GM21786 (cell line): ENCODE data around the gene LMTK3.

Experiments used
- ATAC-seq: cut with Tn5 transposase; IDR thresholded peaks from one replicate; pipeline ENCODE4 v1.9.1; 2021; ENCODE audit not compliant: unreplicated experiment

The LMTK3 gene

GRCh38 chr19:48511800-48512503 is at the start of gene LMTK3:
Gene LMTK3 (minus strand): TSS chr19:48511835. CDS start chr19:48511576, 259 bp downstream.
- ATAC-seq: no peak

- no peak for ATAC-seq
These were observed 49.8 kb upstream of the LMTK3 start for GRCh38 chr19:48561412-48561811.

GRCh38 chr19:48560095-48560530 is 48.5 kb upstream of the LMTK3 start:
- no peak for ATAC-seq

GRCh38 chr19:48558018-48558684 is 46.5 kb upstream of the LMTK3 start:
- no peak for ATAC-seq

GRCh38 chr19:48556825-48557224 is 45.2 kb upstream of the LMTK3 start:
- no peak for ATAC-seq

GRCh38 chr19:48556163-48556562 is 44.5 kb upstream of the LMTK3 start:
- no peak for ATAC-seq

GRCh38 chr19:48554385-48555091 is 42.9 kb upstream of the LMTK3 start:
- no peak for ATAC-seq

GRCh38 chr19:48553676-48554384 is 42.2 kb upstream of the LMTK3 start:
- no peak for ATAC-seq

- no peak for ATAC-seq
These were observed 41.0 kb upstream of the LMTK3 start for GRCh38 chr19:48552406-48553322.

GRCh38 chr19:48551437-48552302 is 40.0 kb upstream of the LMTK3 start, which contains the start of gene SULT2B1:
Gene SULT2B1 (plus strand): TSS chr19:48552172. CDS start chr19:48552253, 81 bp downstream.
- ATAC-seq: no peak

- ATAC-seq: no peak
These were observed 37.7 kb upstream of the LMTK3 start for GRCh38 chr19:48549380-48549779.

GRCh38 chr19:48548253-48548911 is 36.7 kb upstream of the LMTK3 start:
- no peak for ATAC-seq

GRCh38 chr19:48547722-48548121 is 36.1 kb upstream of the LMTK3 start:
- no peak for ATAC-seq

GRCh38 chr19:48544856-48545750 is 33.5 kb upstream of the LMTK3 start:
- ATAC-seq: no peak

- ATAC-seq: no peak
These were observed 31.6 kb upstream of the LMTK3 start for GRCh38 chr19:48543121-48543710.

GRCh38 chr19:48541813-48542212 is 30.2 kb upstream of the LMTK3 start:
- no peak for ATAC-seq

- no peak for ATAC-seq
These were observed 28.5 kb upstream of the LMTK3 start for GRCh38 chr19:48540110-48540509.
